Nucleus accumbens (tissue), 56 donors: Measurements from ENCODE around the gene NRIP2.

ENCODE experiments used
- DNase-seq, 56 donors: peaks; one replicate each; lab custom pipeline; 2025; lab: John Stamatoyannopoulos, UW

The NRIP2 gene

GRCh38 chr12:2853626-2854025 lies 18.8 kb upstream of the NRIP2 start:
- DNase-seq = peak in 49 of 56 donors; percentile 6 to 89 (median 56)

- no peak for DNase-seq
Measured at GRCh38 chr12:2851931-2852330, 17.1 kb upstream of the NRIP2 start.

- DNase-seq = no peak
Measured at GRCh38 chr12:2845280-2845679, 10.4 kb upstream of the NRIP2 start.

GRCh38 chr12:2844786-2845185 lies 10.0 kb upstream of the NRIP2 start:
- no peak for DNase-seq

GRCh38 chr12:2842948-2843347 lies 8.1 kb upstream of the NRIP2 start:
- no peak for DNase-seq

- DNase-seq = peak in 2 of 56 donors; percentile 19 to 36
Measured at GRCh38 chr12:2841056-2841650, 6.3 kb upstream of the NRIP2 start.

GRCh38 chr12:2836574-2836973 lies 1.7 kb upstream of the NRIP2 start:
- DNase-seq = no peak

GRCh38 chr12:2835691-2836403 lies 1.0 kb upstream of the NRIP2 start:
- DNase-seq = no peak

- DNase-seq = peak in 4 of 56 donors; percentile 4 to 7 (median 7)
Measured at GRCh38 chr12:2833810-2834209, 1.0 kb downstream of the NRIP2 start.

- no peak for DNase-seq
Measured at GRCh38 chr12:2833327-2833726, 1.5 kb downstream of the NRIP2 start.

GRCh38 chr12:2832550-2833127 lies 2.2 kb downstream of the NRIP2 start:
- no peak for DNase-seq

GRCh38 chr12:2829275-2829674 lies 5.6 kb downstream of the NRIP2 start:
- no peak for DNase-seq

- no peak for DNase-seq
Measured at GRCh38 chr12:2826721-2827515, 7.9 kb downstream of the NRIP2 start.

GRCh38 chr12:2826036-2826435 lies 8.8 kb downstream of the NRIP2 start:
- no peak for DNase-seq

GRCh38 chr12:2825132-2825531 lies 9.7 kb downstream of the NRIP2 start:
- peak in 2 of 56 donors; percentile 9 to 25 for DNase-seq

- DNase-seq = no peak
Measured at GRCh38 chr12:2824541-2824940, 10.3 kb downstream of the NRIP2 start.

GRCh38 chr12:2823483-2823882 lies 11.4 kb downstream of the NRIP2 start:
- DNase-seq = no peak

GRCh38 chr12:2820432-2820831 lies 14.4 kb downstream of the NRIP2 start:
- DNase-seq = no peak

- no peak for DNase-seq
Measured at GRCh38 chr12:2819810-2820209, 15.0 kb downstream of the NRIP2 start.

GRCh38 chr12:2813214-2814185 lies 21.3 kb downstream of the NRIP2 start:
- peak in 11 of 56 donors; percentile 6 to 59 (median 21) for DNase-seq
